Fibroblast of gingiva (primary cell): Measurements from ENCODE around the gene PDE8A.
A peak's percentile ranks its signal among the peaks of the same experiment; 100 is the strongest.
"Not testable (repeated sequence)": the region's sequence is repeated elsewhere in the genome, so short reads cannot be mapped to it uniquely, and the experiment has no call there.

Experiments used
- DNase-seq: peaks from one replicate; pipeline ENCODE4 v3.0.0-alpha.2; 2011; ENCODE audit warnings: low read depth

Gene PDE8A

GRCh38 chr15:85128621-85129020, 147.0 kb downstream of the PDE8A start:
- DNase-seq, result no peak

- DNase-seq, result no peak
Observed at GRCh38 chr15:85129881-85130280, 148.2 kb downstream of the PDE8A start.

GRCh38 chr15:85131915-85132314, 150.3 kb downstream of the PDE8A start:
- no peak for DNase-seq

GRCh38 chr15:85133709-85134108, 152.1 kb downstream of the PDE8A start:
- DNase-seq, result no peak

GRCh38 chr15:85137489-85138168, 156.0 kb downstream of the PDE8A start:
- no peak for DNase-seq

GRCh38 chr15:85139391-85139790, 157.7 kb downstream of the PDE8A start:
- DNase-seq, result no peak

GRCh38 chr15:85141726-85142125, 160.1 kb downstream of the PDE8A start:
- DNase-seq, result peak; percentile 4

GRCh38 chr15:85142312-85142711, 160.7 kb downstream of the PDE8A start:
- DNase-seq, result no peak

GRCh38 chr15:85149465-85150129, 167.9 kb downstream of the PDE8A start:
- DNase-seq, result no peak

GRCh38 chr15:85150130-85150480, 168.4 kb downstream of the PDE8A start:
- DNase-seq, result no peak

- no peak for DNase-seq
Observed at GRCh38 chr15:85151145-85151544, 169.5 kb downstream of the PDE8A start.

GRCh38 chr15:85151861-85152260, 170.2 kb downstream of the PDE8A start:
- DNase-seq, result no peak

GRCh38 chr15:85154061-85154460, 172.4 kb downstream of the PDE8A start:
- no peak for DNase-seq

- no peak for DNase-seq
Observed at GRCh38 chr15:85155360-85155759, 173.7 kb downstream of the PDE8A start.

GRCh38 chr15:85155857-85156256, 174.2 kb downstream of the PDE8A start:
- no peak for DNase-seq

GRCh38 chr15:85157344-85157743, 175.7 kb downstream of the PDE8A start:
- no peak for DNase-seq

GRCh38 chr15:85162237-85162636, 180.6 kb downstream of the PDE8A start:
- no peak for DNase-seq

- DNase-seq, result no peak
Observed at GRCh38 chr15:85164841-85165466, 183.3 kb downstream of the PDE8A start.

- DNase-seq, result no peak
Observed at GRCh38 chr15:85167568-85167967, 185.9 kb downstream of the PDE8A start.

- no peak for DNase-seq
Observed at GRCh38 chr15:85168642-85169173, 187.1 kb downstream of the PDE8A start.

- no peak for DNase-seq
Observed at GRCh38 chr15:85171736-85172135, 190.1 kb downstream of the PDE8A start.

GRCh38 chr15:85172846-85173490, 191.3 kb downstream of the PDE8A start:
- DNase-seq, result no peak

GRCh38 chr15:85173630-85174029, 192.0 kb downstream of the PDE8A start:
- DNase-seq, result not testable (repeated sequence)
